GM12874 (cell line): ENCODE results near the gene CAPN2.
A peak's percentile ranks its signal among the peaks of the same experiment; 100 is the strongest.

Source experiments
- CTCF ChIP-seq: IDR thresholded peaks from 2 replicates; pipeline ENCODE4 v1.5.1; 2011; ENCODE audit warnings: low read depth, mild to moderate bottlenecking, control low read depth, low read length, moderate library complexity; ENCODE audit not compliant: insufficient read depth

The CAPN2 gene

GRCh38 chr1:223712194-223712849 lies at the start of gene CAPN2:
CAPN2 (plus strand) TSS chr1:223712539; CDS start chr1:223712641, 102 bp downstream.
- TF ChIP-seq CTCF = peak; percentile 67

- no peak for TF ChIP-seq CTCF
Measured at GRCh38 chr1:223662943-223663342, 49.4 kb upstream of the CAPN2 start.

DNA sequence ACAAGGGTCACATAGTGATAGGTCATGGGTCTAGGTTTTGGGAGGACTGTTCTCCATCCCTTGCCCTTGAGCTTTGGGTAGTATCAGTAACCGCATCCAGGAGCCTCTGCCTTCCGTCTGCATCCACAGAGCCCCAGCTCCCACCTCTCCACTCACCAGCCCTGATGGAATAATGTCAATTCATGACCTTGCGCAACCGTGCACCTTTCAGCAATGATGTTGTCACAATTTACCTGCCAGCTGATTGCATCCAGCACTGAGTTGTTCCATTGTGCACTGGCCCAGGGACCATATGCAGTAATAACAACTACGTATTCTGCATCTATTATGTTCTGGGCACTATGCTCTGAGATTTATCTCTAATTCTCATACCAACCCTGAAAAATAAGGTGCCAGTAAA lies 48.2 kb upstream of the CAPN2 start:
- TF ChIP-seq CTCF = no peak

DNA sequence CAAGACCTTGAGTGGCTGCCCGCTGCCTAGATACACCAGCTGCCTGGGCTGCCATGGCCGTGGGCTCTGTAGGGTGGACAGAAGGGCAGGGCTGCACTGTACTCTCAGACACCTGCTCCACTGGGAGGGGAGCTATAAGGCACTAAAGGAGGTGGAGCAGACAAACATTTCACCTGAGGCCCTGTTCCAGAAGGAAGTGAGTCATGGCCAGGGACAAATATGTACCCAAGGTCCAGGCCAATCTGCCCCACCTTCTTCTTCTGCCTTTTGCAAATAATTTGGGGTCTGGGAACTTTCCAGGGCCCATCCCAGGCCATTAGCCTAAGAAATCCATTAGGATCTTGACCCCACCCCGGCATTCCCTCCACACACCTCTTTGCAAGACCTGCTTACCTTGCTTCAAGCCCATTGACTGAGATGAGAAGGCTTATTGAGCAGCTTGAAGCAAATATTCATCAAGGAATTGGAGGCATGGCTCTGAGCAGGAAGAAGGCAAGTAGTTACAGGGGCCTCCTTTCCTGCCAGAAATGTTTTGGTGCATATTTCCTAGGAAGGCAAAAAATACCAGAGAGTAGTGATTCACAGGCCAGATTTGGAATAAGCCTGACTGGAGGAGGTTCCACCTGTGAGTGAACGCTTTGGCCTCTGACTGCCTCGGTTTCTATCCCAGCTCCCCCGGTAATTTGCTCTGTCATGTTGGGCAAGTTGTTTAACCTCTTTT lies 46.6 kb upstream of the CAPN2 start, which contains the start of gene CAPN8:
Gene CAPN8 (minus strand): TSS at position 110 of the 721 bp plus-strand sequence. CDS start 55 bp downstream, at position 55.
- no peak for TF ChIP-seq CTCF

DNA sequence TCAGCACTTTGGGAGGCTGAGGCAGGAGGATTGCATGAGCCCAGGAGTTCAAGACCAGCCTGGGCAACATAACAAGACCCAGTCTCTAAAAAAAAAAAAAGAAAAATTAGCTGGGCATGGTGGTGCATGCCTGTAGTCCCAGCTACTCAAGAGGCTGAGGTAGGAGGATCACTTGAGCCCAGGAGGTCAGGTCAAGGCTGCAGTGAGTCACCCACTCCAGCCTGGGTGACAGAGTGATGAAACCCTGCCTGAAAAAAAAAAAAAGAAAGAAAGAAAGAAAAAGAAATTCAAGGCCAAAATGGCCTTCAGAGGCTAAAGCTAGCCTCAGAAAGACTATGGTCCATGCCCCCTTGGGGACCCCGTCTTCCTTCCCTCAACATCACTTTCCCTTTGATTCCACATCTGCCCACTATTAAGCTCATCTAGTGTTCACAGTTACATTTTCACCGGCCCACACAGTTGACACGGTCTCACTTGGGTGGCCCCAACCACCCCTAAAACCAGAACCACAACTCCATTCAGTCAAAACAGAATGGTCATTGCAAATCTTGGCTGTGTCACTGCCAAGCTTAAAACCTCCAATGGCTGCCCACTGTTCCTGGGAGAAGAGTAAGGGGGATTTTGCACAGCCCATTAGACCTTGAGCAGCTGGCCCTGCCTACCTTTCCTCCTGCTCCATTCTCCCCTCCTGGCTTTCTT lies 44.7 kb upstream of the CAPN2 start:
- no peak for TF ChIP-seq CTCF

GRCh38 chr1:223669003-223669795 lies 43.1 kb upstream of the CAPN2 start:
- no peak for TF ChIP-seq CTCF
